Spinal cord (tissue), 10 donors: Measurements from ENCODE around the gene MORN2. TPM values are rescaled to one million over a fixed set of nuclear protein-coding genes. Genes with fewer than 3 reads are reported as not detected.

Experiments
- DNase-seq, 6 donors: peaks; one replicate each; pipeline versions ENCODE4 v3.0.0 to v3.0.0-alpha.2; 2013 to 2015; ENCODE audit warnings: low spot score in 6 of 6, low read depth in 4 of 6
- H3K27ac ChIP-seq: one replicate; pipeline ENCODE4 v1.5.1; 2013; ENCODE audit warnings: low read depth, low read length, control low read depth
- H3K27me3 ChIP-seq: one replicate; pipeline ENCODE4 v1.6.1; 2013; ENCODE audit warnings: low read length; ENCODE audit not compliant: control insufficient read depth, insufficient read depth
- H3K36me3 ChIP-seq: one replicate; pipeline ENCODE4 v1.6.1; 2013; ENCODE audit warnings: low read length; ENCODE audit not compliant: control insufficient read depth, insufficient read depth
- H3K4me1 ChIP-seq: one replicate; pipeline ENCODE4 v1.6.1; 2013; ENCODE audit warnings: low read length; ENCODE audit not compliant: control insufficient read depth, insufficient read depth
- H3K4me3 ChIP-seq: one replicate; pipeline ENCODE4 v1.5.1; 2013; ENCODE audit warnings: low read depth, low read length, control low read depth
- H3K9me3 ChIP-seq: one replicate; pipeline ENCODE4 v1.6.1; 2013; ENCODE audit warnings: low read length; ENCODE audit not compliant: control insufficient read depth, insufficient read depth
- WGBS: methylation state at CpG from one replicate; pipeline ENCODE4 v1.1.5; 2013; ENCODE audit warnings: missing lambda C conversion rate; ENCODE audit not compliant: insufficient coverage; 5-methylcytosine and 5-hydroxymethylcytosine counted together
- polyA plus RNA-seq, 2 donors: library from polyadenylated mRNA; unstranded; fragments of 120-200 nt; gene quantifications; one replicate each; pipeline ENCODE4 v1.2.1, GENCODE V29; 2013; ENCODE audit not compliant: insufficient read length in 2 of 2
- total RNA-seq, 2 donors: library from RNA; depleted of rRNA in 1 of 2; stranded (reverse); fragments of 120-200 nt in 1 of 2; fragments of >200 nt in 1 of 2; gene quantifications; one replicate each; pipeline versions ENCODE4 v1.2.3 to v1.2.4, GENCODE V29; 2013 to 2014
- donor health status: healthy.

MORN2 gene
- total and polyA plus RNA-seq, 4 donors, result 16.7 to 60.2 (median 44.6) TPM

GRCh38 chr2:38887347-38887746 lies 11.6 kb downstream of the MORN2 start:
- H3K4me1 ChIP-seq, result no peaks in the 10 kb centered on the region
- no peaks in the 10 kb centered on the region for H3K9me3 ChIP-seq
- WGBS, result no CpG with 5 or more reads among the region's 4 CpGs
- no peak for DNase-seq
- H3K4me3 ChIP-seq, result no peak overlapping the region
- H3K36me3 ChIP-seq, result no peaks in the 10 kb centered on the region
- no peaks in the 10 kb centered on the region for H3K27me3 ChIP-seq
- H3K27ac ChIP-seq, result no peak overlapping the region

GRCh38 chr2:38887902-38888554 lies 12.3 kb downstream of the MORN2 start:
- H3K4me1 ChIP-seq, result no peaks in the 10 kb centered on the region
- 100% methylated on average over 1 of the region's 1 CpG for WGBS
- H3K27me3 ChIP-seq, result no peaks in the 10 kb centered on the region
- no peaks in the 10 kb centered on the region for H3K9me3 ChIP-seq
- H3K36me3 ChIP-seq, result no peaks in the 10 kb centered on the region
- no peak overlapping the region for H3K4me3 ChIP-seq
- no peak for DNase-seq
- no peak overlapping the region for H3K27ac ChIP-seq

GRCh38 chr2:38889045-38889444 lies 13.3 kb downstream of the MORN2 start:
- Histone ChIP-seq H3K36me3 (no peaks in the 10 kb centered on the region), H3K4me1 (no peaks in the 10 kb centered on the region)

GRCh38 chr2:38889575-38889974 lies 13.8 kb downstream of the MORN2 start, which contains the start of gene ARHGEF33:
Gene ARHGEF33, plus strand, starts transcription at chr2:38889875. Its CDS starts 29,573 bp downstream, at chr2:38919448.
- DNase-seq, result no peak
- no peaks in the 10 kb centered on the region for H3K9me3 ChIP-seq
- H3K4me1 ChIP-seq, result no peaks in the 10 kb centered on the region
- no peak within 1 kb of the TSS for H3K27ac ChIP-seq
- WGBS, result no CpG with 5 or more reads among the region's 3 CpGs
- H3K27me3 ChIP-seq, result no peaks in the 10 kb centered on the region
- no peaks in the 10 kb centered on the region for H3K36me3 ChIP-seq
- no peak within 1 kb of the TSS for H3K4me3 ChIP-seq

More at GRCh38 chr2:38889045-38889444, 13.3 kb downstream of the MORN2 start:
- no peak overlapping the region for H3K27ac ChIP-seq
- no peaks in the 10 kb centered on the region for H3K9me3 ChIP-seq
- H3K27me3 ChIP-seq, result no peaks in the 10 kb centered on the region
- no peak overlapping the region for H3K4me3 ChIP-seq
- no peak for DNase-seq

- no peaks in the 10 kb centered on the region for H3K27me3 ChIP-seq
- H3K36me3 ChIP-seq, result no peaks in the 10 kb centered on the region
- H3K4me3 ChIP-seq, result no peak overlapping the region
- no peaks in the 10 kb centered on the region for H3K9me3 ChIP-seq
- no peak for DNase-seq
- H3K27ac ChIP-seq, result no peak overlapping the region
- H3K4me1 ChIP-seq, result no peaks in the 10 kb centered on the region
Measured at GRCh38 chr2:38892819-38893218, 17.0 kb downstream of the MORN2 start.

GRCh38 chr2:38898256-38898655 lies 22.5 kb downstream of the MORN2 start:
- no peaks in the 10 kb centered on the region for H3K27me3 ChIP-seq
- H3K4me1 ChIP-seq, result no peaks in the 10 kb centered on the region
- no peaks in the 10 kb centered on the region for H3K9me3 ChIP-seq

GRCh38 chr2:38900726-38901125 lies 24.9 kb downstream of the MORN2 start:
- no peaks in the 10 kb centered on the region for H3K27me3 ChIP-seq
- no peaks in the 10 kb centered on the region for H3K9me3 ChIP-seq
- no peaks in the 10 kb centered on the region for H3K36me3 ChIP-seq
- WGBS, result no CpG with 5 or more reads among the region's 1 CpG
- no peaks in the 10 kb centered on the region for H3K4me1 ChIP-seq
- no peak for DNase-seq
- no peak overlapping the region for H3K4me3 ChIP-seq
- no peak overlapping the region for H3K27ac ChIP-seq

More at GRCh38 chr2:38898256-38898655, 22.5 kb downstream of the MORN2 start:
- H3K27ac ChIP-seq, result no peak overlapping the region
- no peak for DNase-seq
- H3K36me3 ChIP-seq, result no peaks in the 10 kb centered on the region
- 86% methylated on average over 3 of the region's 5 CpGs for WGBS
- no peak overlapping the region for H3K4me3 ChIP-seq

- Histone ChIP-seq H3K9me3 (no peaks in the 10 kb centered on the region), H3K4me3 (no peak overlapping the region), H3K36me3 (no peaks in the 10 kb centered on the region), H3K4me1 (no peaks in the 10 kb centered on the region), H3K27me3 (no peaks in the 10 kb centered on the region), H3K27ac (no peak overlapping the region)
- WGBS, result 100% methylated on average over 1 of the region's 2 CpGs
- no peak for DNase-seq
Measured at GRCh38 chr2:38905251-38905650, 29.5 kb downstream of the MORN2 start.

GRCh38 chr2:38907242-38907641 lies 31.5 kb downstream of the MORN2 start:
- Histone ChIP-seq H3K27me3 (no peaks in the 10 kb centered on the region), H3K36me3 (no peaks in the 10 kb centered on the region), H3K9me3 (no peaks in the 10 kb centered on the region), H3K4me3 (no peak overlapping the region), H3K4me1 (no peaks in the 10 kb centered on the region), H3K27ac (no peak overlapping the region)
- DNase-seq, result peak in 1 of 6 donors; percentile 18
- WGBS, result no CpG with 5 or more reads among the region's 1 CpG

- WGBS, result 100% methylated on average over 1 of the region's 2 CpGs
- H3K27ac ChIP-seq, result no peak overlapping the region
Measured at GRCh38 chr2:38907743-38908562, 32.2 kb downstream of the MORN2 start.

More at GRCh38 chr2:38907743-38908562, 32.2 kb downstream of the MORN2 start:
- no peak for DNase-seq
- Histone ChIP-seq H3K4me1 (no peaks in the 10 kb centered on the region), H3K4me3 (no peak overlapping the region), H3K27me3 (no peaks in the 10 kb centered on the region), H3K36me3 (no peaks in the 10 kb centered on the region), H3K9me3 (no peaks in the 10 kb centered on the region)
